ENCODE results near the gene ASAP3.
A peak's percentile ranks its signal among the peaks of the same experiment; 100 is the strongest.
"Not testable (repeated sequence)": the region's sequence is repeated elsewhere in the genome, so short reads cannot be mapped to it uniquely, and the experiment has no call there.

The ASAP3 gene

GRCh38 chr1:23514111-23514679 is 30.2 kb upstream of the ASAP3 start:
- DNase-seq, result no peak

GRCh38 chr1:23509896-23510295 is 25.9 kb upstream of the ASAP3 start:
- DNase-seq, result no peak

GRCh38 chr1:23506376-23507107 is 22.6 kb upstream of the ASAP3 start:
- no peak for DNase-seq

- no peak for DNase-seq
These were observed 21.9 kb upstream of the ASAP3 start for GRCh38 chr1:23505851-23506250.

- DNase-seq, result not testable (repeated sequence)
These were observed 20.2 kb upstream of the ASAP3 start for GRCh38 chr1:23504156-23504555.

GRCh38 chr1:23502951-23503350 is 19.0 kb upstream of the ASAP3 start:
- no peak for DNase-seq

GRCh38 chr1:23500466-23500865 is 16.5 kb upstream of the ASAP3 start:
- DNase-seq, result no peak

- DNase-seq, result no peak
These were observed 13.9 kb upstream of the ASAP3 start for GRCh38 chr1:23497777-23498439.

- DNase-seq, result no peak
These were observed 12.7 kb upstream of the ASAP3 start for GRCh38 chr1:23496490-23497181.

- not testable (repeated sequence) for DNase-seq
These were observed 10.9 kb upstream of the ASAP3 start for GRCh38 chr1:23494836-23495235.

GRCh38 chr1:23492776-23493175 is 8.8 kb upstream of the ASAP3 start:
- not testable (repeated sequence) for DNase-seq

- no peak for DNase-seq
These were observed 8.2 kb upstream of the ASAP3 start for GRCh38 chr1:23492132-23492720.

- DNase-seq, result no peak
These were observed 5.9 kb upstream of the ASAP3 start for GRCh38 chr1:23489842-23490241.

- DNase-seq, result no peak
These were observed 988 bp upstream of the ASAP3 start for GRCh38 chr1:23485002-23485332.

GRCh38 chr1:23484253-23485001 is 448 bp upstream of the ASAP3 start:
- DNase-seq, result peak; percentile 88

- no peak for DNase-seq
These were observed 2.1 kb downstream of the ASAP3 start for GRCh38 chr1:23481904-23482303.

GRCh38 chr1:23481026-23481597 is 2.9 kb downstream of the ASAP3 start:
- no peak for DNase-seq

GRCh38 chr1:23480187-23481025 is 3.6 kb downstream of the ASAP3 start:
- no peak for DNase-seq

- DNase-seq, result no peak
These were observed 4.4 kb downstream of the ASAP3 start for GRCh38 chr1:23479666-23479941.

GRCh38 chr1:23478896-23479665 is 4.9 kb downstream of the ASAP3 start:
- DNase-seq, result no peak

Measured in NCI-H345 (cell line).